ENCODE measurements around the gene ZNF385D.
"Not testable (repeated sequence)": the region's sequence is repeated elsewhere in the genome, so short reads cannot be mapped to it uniquely, and the experiment has no call there.

ZNF385D gene

DNA sequence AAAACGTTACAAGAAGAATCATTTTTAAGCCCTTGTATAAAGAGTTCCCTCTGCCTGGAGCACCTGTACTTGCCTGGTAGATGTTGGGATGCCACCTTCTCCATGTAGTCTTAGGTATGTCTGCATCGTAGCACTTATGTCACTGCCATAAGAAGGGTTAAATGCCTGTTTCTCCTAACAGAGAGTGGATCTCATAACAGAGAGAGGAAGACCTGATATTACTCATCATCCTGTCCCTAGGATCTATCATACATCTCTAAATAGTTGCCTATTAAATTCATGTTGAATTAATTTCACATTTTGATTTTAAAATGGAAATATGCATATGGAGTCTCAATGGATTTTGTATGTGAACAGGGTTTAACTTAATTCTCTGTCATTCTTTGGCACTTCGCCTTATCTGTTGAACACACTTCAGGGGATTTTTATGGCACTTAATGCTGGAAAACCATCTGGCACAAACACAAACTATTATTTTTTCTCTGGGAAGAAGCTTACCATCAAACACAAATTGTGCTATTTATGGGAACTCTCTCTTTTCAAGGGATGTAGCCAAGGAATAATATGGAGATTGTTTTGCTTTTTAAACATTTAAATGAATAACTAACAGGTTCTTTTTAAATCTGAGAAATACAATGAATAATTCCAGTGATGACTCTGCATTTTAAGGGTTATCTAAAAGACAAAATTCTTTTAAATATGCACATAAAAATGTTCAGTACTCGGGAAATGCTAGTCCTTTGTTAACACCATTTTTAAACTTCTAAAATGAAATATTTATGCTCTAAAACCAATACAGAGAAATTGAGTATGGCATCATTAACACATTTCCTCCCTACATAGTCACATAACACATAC is 230.7 kb downstream of the ZNF385D start:
- no peak for DNase-seq (ENCODE audit: low read depth, low spot score)

DNA sequence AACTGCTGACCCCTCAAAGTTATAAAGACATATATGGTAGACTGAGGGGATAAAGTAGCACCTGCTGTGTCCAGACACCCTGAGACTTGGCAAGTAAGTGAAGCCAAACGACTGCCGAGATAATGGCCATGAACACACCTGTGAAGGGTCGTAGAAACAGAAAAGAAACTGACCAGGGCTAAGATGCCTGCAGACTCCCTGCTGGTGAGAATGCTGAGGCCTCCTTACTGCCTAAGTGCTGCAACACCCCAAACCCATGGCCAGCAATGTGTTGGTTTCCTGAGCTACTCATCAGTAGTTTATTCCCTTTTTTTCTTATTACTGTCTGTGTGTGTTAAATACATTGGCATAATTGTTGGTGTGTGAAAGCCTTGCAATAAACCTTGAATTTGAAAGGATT is 233.8 kb downstream of the ZNF385D start:
- no peak for DNase-seq (ENCODE audit: low read depth, low spot score)

DNA sequence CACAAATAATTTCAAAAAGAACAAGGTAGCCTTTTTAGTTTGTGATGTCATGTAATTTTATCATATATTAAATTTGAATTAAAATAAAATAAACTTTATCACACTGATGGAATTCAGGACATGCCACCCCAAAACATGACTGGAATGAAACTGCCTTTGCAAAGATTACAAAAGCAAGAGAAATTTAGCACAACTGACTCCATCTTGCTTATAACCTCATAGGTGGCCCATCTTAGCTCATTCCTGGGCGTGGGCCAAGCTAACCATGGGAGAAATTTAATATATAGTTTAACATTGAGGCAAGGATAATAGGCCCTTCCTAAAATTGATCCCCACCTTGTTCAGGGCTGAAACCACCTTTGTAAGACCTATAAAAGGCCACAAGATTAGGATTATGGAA is 235.6 kb downstream of the ZNF385D start:
- no peak for DNase-seq (ENCODE audit: low read depth, low spot score)

DNA sequence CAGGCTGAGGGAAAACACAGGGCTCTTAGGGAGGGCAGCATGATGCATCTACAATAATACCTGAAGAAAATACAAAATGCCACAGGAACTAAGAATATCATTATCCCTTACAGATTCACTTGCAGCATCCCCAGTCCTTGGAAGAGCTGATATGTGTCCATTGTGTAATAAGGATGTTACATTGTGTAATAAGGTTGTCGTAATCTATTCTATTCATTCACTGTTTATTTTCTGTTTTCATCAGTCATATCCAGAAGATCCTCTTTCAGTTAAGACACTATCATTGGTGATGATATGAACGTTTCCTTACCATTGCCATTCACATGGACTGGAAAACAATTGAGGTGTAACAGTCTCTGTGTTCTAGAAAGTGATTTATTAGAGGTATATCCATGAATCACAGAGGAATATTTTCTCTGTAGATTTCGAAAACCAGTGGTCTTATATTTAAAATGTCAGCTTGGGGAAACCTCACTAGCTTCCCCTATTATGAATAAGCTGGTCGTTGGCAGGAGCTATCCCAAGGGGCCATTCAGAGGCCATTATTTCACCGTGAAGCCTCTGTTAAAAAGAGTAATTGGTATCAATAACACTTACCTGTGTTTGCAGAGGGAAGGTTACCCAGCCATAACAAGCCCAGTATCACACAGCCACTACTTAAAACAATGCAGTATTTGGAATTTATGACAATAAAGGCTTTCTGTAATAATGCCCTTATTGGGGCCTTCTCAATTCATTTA is 241.1 kb downstream of the ZNF385D start:
- no peak for DNase-seq (ENCODE audit: low read depth, low spot score)

DNA sequence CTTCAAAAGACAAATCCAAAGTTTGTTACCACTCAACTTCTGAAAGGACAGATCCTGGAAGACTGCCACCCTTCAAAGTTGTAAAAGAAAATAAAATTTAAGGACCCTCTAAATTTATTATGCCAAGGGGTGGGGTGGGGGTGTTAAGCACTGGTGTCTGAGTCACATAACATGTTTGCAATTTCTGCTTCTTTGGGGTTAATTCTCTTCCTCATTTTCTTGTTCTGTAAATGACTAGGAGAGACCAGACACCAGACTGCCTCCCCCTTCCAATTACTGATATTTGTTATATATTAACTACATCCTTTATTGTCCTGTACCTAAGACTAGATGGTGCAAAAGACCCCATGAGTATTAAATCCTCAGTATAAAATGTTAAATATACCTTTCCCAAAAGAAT is 242.8 kb downstream of the ZNF385D start:
- DNase-seq (ENCODE audit: low read depth, low spot score) = no peak

DNA sequence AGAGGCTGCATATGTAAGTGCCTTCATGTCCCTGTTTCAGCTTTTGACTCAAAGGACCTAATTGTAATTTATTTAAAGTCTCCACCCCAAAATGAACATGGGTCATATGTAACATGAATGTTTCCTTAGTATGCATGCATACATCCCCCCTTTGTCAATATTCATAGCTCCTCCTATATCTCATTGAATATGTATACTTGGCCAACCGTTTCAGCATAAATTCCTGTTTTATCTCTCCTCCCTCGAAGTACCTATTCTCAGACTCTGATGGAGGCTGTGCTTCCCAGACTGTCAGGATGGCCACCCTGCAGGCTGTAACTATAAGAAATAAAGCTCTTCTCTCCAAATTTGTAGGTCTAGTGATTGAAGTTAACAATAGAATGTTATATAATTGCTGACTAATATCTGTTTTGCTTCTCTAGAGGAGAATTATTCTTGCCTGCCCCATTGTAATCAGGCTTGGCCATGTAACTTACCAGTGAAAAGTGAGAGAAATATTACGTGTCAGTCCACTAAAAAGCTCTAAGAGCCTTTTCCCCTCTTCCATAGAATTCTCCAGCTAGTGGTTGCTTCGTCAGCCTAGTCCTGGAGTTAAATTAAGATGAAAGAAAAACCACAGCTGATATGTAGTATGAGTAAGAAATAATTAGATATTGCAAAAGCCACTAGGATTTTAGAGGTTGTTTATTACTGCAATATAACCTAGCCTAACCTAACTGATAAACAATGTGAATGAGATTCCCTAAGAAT is 245.1 kb downstream of the ZNF385D start:
- DNase-seq (ENCODE audit: low read depth, low spot score) = no peak

DNA sequence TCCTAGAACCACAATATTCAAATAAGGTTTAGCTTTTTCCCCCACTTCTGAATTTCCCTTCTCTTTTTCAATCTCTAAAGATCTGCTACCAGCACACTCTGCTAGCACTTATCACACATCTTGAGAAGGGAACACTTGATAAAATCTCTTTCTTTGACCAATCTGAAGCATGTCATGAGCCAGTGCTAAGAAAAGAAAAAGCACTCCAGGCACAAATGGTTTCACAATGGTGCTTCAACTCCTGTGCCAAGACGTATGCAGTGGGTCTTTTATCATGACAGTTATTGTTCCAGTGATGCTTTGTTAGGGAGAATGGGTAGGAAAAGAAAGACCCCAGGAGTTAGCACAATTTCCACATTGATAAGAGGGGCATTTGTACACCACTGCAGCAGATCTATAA is 248.4 kb downstream of the ZNF385D start:
- DNase-seq (ENCODE audit: low read depth, low spot score) = no peak

DNA sequence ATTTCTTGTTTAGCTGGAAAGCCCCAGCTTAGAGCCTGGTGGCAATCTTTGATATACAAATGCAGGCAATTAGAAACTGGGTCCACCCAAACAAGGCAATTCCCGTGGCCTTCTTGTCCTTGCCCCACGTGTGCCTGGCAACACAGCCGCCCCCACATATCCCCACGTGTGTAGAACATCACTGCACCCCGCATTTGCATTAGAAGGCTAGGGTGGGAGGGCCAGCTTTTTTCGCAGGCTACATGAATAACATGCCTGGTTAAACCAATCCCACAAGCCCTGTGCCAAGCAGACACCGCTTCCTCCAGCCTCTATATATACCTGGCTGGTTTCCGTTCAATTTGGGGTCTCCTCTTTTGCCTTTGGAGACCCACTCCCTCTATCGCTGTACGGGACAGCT is 250.2 kb downstream of the ZNF385D start:
- DNase-seq (ENCODE audit: low read depth, low spot score) = no peak

DNA sequence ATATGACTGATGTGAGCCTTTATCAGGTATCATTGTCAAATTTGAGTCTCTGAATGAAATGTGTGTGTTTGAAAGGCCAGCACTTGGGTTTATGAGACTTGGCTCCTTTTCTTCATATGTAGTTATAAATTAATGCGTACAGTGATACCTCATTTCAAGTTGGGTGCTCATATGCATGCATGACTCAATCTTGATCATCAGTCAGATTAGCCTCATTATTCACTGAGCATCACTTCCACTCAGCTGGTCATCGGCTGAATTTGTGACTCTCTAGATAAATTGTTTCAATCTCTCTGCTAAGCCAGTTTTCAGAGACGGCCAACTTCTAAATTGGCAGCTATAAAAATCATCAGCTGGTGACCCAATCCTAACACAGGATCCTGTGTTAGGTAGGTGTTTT is 260.3 kb downstream of the ZNF385D start:
- DNase-seq (ENCODE audit: low read depth, low spot score) = not testable (repeated sequence)

DNA sequence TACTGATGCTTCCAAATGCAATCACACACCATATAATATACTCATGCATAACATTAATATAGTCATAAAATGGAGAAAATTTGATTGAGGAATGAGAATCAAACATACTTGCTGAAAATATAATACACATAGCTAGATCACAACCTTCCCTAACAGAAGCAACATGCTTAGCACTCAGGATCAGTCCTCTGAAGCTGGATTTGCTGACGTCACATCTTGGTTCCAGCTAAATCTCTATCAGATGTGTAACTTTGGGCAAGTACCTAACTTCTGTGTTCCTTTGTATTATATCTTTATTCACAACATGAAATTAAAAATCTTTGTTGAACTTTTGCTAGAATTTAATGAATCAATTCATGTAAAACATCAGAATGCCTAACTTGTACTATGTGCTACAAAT is 263.5 kb downstream of the ZNF385D start:
- no peak for DNase-seq (ENCODE audit: low read depth, low spot score)

DNA sequence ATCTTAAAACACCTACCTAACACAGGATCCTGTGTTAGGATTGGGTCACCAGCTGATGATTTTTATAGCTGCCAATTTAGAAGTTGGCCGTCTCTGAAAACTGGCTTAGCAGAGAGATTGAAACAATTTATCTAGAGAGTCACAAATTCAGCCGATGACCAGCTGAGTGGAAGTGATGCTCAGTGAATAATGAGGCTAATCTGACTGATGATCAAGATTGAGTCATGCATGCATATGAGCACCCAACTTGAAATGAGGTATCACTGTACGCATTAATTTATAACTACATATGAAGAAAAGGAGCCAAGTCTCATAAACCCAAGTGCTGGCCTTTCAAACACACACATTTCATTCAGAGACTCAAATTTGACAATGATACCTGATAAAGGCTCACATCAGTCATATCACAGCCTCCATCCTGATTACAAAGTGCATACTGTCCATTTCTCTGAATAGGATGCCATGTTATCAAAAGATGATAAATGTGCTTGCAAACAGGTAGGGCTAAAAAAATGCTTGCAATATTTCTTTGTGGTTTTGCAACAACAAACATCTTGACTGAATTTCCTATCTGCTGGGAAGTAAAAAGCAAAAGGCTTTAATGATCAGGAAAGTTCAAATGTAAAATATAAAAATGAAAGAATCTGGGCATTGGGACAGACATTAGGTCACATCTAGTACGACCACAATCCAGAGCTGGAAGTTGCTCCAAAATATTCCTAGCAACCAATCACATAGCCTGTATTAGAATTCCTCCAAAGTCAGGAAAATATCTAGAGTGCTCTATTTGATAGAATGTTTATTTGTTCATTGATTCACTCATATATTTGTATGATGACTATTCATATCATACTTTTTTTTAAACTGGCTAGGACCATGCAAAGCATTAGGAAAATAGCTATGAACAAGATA is 264.7 kb downstream of the ZNF385D start:
- DNase-seq (ENCODE audit: low read depth, low spot score) = not testable (repeated sequence)

DNA sequence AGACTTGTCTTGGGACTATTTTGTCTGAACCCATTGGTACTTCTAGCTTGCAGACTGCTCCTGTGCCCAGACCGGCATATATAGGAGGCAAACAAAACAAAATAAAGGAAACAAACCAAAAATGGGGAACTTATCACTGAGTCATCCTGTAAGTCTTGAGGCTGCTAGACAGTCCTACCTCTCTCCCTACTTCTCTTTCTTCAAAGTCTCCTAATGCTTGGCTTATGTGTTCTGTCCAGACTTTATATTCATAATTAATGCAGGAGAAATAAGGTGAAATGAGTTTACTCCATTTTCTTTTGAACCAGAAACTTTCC is 266.2 kb downstream of the ZNF385D start:
- no peak for DNase-seq (ENCODE audit: low read depth, low spot score)

DNA sequence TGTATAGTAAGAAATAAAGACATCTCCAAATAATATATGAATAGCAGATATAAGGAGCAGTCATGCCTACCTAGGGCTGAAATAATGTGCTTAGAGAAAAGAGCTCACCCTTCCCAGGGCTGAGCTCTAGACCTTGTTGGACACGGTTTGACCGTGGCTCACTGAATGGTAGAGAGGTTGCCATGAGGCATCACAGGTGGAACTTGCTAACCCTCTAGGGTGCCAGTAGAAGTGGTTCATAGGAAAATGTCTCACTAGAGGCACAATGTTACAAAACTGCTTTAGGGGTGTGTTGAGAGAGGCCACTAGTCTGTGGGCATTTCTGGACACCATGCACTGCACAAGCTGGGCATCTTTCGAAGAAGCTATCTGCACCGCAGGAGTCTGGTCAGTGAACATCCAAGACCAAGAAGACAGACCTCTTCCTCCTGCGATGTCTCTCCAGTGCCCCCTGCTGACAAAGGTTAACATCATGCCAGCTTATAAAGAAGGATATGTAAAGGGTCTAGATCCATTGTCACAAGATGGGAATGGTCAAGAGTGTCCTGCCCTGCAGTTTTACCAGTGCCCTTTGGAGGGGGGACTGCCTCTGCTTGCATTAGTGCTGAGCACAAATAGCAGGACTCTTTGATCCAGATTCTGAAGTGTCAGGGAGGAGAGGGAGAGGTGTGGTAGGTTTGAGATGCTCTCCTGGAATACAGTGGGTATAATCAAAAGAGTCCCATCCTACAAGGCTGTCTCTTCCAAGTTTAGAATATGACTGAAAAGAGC is 266.8 kb downstream of the ZNF385D start:
- no peak for DNase-seq (ENCODE audit: low read depth, low spot score)

DNA sequence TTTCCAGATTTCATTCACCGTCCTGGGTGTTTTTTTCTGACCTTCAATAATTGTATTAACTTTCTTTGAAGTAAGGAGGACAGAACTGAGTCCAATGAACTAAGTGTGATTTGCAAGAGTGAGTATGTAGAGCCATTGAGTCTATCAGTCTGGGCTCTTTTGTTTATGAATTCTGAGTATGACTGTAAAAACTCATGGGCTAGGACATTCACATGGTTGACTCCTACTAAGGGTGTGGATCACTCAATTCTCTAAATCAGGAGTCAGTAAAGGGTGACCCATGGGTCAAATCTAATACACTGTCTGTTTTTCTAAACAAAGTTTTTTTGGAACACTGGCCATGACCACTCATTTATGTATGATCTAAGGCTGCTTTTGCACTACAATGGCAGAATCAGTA is 269.0 kb downstream of the ZNF385D start:
- DNase-seq (ENCODE audit: low read depth, low spot score) = no peak

DNA sequence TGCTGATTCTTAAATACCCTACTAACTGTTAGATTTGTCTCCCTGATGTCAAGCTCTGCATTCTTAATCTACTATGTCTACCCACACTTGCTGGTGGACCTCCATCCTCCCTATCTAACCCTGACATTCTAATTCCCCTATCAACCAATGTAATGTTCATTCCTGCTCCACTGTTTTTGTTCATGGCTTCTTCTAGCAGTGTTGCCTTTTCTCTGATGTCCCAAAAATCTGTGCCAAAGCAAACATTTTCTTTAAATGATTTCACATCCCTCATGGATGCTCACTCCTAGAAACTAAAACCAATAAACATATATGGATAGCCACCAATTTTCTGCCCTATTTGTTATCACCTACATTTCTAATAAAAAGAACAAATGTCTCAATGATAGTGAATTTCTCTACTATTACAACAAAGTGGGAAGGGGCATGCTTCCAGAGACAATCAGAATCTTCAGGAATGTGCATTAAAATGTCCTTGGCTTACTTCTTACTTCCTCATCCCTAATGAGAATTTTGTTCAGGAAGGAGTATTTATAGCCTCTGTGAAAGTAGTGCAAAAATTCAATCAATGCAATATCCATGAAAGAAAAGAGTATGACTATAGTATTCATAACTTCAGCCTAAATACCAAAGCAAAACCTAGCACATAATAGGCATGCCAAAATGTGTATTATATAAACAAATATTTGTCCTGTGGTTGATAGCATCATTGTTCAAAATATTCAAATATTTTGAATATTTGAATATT is 273.3 kb downstream of the ZNF385D start:
- no peak for DNase-seq (ENCODE audit: low read depth, low spot score)

DNA sequence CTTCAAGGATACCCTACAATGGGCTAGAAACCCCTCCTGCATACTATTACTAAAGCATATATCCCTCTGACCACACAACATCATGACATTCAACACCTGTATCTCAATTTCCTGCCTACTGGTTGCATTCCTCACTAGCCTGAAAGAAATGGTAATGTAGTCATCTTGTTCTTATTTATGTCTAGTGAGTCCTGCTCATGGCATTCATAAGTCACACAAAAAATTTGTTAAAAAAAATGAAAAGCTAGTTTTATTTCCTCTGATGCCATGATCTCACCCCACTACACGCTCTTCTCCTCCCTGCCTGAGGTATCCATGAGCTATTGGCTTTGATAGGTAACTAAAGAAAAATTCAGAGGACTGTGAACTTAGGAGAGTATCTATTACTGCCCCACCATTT is 284.5 kb downstream of the ZNF385D start:
- DNase-seq (ENCODE audit: low read depth, low spot score) = no peak

DNA sequence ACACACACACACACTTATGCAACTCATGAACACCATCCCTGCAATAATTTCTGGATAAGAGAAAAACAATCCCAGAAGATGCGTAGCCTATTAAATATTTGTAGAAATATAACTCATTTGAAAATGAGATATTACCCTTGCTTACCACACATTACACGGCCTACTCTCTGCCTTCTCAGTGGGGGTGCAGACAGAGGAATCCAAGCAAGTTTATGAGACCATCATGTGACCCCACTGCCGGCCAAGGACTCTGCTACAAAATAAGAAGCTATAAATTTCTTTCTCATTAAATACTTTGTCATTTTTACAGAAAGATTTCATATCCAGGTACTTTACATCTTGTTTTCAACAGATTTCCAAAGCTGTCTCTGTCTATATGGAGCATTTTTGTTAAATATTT is 286.3 kb downstream of the ZNF385D start:
- no peak for DNase-seq (ENCODE audit: low read depth, low spot score)

DNA sequence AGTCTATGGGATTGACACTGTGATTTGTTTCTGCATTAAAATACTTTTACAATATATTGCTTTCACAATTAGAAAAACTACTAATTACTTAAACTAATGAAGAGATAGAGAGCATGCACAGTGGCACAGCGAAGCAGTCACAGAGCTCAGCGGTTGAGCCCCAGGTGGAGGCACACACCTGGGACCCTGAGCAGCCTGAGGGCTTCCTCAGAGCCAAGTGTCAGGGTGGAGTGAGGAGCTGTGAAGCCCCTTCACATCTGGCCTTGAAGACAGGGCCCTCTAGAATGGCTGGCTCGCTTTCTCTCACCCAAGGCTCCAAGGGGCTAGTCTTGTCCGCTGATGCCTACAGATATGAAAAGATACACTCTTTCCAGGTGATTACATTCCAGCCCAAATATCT is 287.7 kb downstream of the ZNF385D start:
- no peak for DNase-seq (ENCODE audit: low read depth, low spot score)

DNA sequence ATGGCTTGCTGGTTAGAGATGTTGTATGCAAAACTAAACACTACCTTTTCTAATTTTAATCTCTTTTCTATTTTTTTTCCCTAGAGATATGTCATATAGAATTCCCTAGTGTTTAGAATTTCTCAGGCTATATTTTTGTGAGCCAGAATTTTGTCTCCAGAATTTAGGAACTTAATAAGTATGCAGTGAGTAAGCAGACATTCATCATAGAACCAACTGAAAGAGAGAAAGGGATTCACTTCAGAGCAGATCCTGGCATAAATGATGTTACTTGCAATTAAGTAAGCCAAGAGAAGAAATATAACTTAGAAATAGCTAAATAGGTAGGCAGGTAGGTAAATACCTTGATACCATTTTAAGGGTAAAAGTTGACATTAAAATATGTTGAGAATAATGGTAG is 288.9 kb downstream of the ZNF385D start:
- DNase-seq (ENCODE audit: low read depth, low spot score) = no peak

DNA sequence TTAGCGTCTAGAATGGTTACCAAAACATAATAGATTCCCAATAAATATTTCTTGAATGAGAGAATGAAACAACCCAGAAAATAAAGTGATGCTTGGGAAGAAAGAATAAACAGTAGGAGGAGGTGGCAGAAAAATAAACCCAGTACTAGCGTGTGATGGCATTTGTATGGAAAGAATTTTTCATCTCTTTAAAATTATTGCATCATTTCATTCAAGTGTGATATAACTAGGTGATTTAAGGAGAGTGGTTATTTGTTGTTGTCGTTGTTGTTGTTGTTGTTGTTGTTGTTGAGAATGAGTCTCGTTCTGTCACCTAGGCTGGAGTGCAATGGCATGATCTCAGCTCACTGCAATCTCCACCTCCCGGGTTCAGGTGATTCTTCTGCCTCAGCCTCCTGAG is 293.9 kb downstream of the ZNF385D start:
- DNase-seq (ENCODE audit: low read depth, low spot score) = no peak

Measured in activated CD4-positive, CD25-positive, alpha-beta regulatory T cell treated with anti-CD3 and anti-CD28 coated beads, Interleukin-2, amount 50 U/mL, for 16 hours (primary cell).